Measurements from ENCODE around the gene REG4.

DNA sequence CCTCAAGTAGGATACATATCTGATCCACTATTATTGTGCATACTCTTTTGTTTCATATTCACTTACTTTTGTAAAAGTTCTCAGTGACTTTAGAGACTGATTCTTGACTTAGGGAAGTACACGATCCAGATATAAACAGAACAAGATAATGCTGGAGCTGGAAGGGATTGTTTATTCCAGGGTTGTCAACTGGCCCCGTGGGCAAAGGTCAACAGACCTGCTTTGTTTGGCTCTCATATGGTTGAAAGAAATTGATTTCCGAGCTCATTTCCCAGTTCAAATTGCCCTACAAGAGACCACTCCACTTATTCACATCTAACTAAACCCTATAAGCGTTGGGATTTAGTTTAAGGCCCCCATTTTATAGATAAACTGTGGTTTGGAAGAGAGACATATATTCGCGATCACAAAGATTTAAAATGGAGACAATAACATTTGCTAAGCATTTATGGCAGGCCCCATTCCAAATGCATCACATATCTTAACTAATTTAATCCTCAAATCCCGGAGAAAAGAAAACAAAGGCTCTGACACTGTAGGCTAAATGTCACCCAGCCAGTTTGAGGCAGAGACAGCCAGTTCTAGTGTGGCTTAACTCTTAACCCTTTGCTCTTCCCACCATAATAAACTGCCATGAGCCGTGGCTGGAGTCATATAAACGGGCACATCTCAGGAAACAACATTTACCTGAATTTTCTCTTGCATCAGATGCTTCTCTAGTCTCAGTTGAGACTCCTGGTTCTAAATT lies 20.6 kb downstream of the REG4 start:
- TF ChIP-seq YY1 (IDR thresholded peaks at IDR 0.05): peak; percentile 71
- peak; percentile 28 to 57 for TF ChIP-seq RAD21 (IDR thresholded peaks at IDR 0.05)
- TF ChIP-seq JUND (IDR thresholded peaks at IDR 0.05): peak in 1 of 2 donors; percentile 47
- TF ChIP-seq, protein P1, sequence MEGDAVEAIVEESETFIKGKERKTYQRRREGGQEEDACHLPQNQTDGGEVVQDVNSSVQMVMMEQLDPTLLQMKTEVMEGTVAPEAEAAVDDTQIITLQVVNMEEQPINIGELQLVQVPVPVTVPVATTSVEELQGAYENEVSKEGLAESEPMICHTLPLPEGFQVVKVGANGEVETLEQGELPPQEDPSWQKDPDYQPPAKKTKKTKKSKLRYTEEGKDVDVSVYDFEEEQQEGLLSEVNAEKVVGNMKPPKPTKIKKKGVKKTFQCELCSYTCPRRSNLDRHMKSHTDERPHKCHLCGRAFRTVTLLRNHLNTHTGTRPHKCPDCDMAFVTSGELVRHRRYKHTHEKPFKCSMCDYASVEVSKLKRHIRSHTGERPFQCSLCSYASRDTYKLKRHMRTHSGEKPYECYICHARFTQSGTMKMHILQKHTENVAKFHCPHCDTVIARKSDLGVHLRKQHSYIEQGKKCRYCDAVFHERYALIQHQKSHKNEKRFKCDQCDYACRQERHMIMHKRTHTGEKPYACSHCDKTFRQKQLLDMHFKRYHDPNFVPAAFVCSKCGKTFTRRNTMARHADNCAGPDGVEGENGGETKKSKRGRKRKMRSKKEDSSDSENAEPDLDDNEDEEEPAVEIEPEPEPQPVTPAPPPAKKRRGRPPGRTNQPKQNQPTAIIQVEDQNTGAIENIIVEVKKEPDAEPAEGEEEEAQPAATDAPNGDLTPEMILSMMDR (IDR thresholded peaks at IDR 0.05; ENCODE audit: low read depth, low read length, missing input control): no peak
- TF ChIP-seq REST (IDR thresholded peaks at IDR 0.05): peak; percentile 39
- TF ChIP-seq GABPA (IDR thresholded peaks at IDR 0.05 in 1 of 2, conservative IDR thresholded peaks at IDR 0.05 in 1 of 2): no peak
- TF ChIP-seq EGR1 (IDR thresholded peaks at IDR 0.05; ENCODE audit: low read depth in 2 of 2): peak in 1 of 2 donors; percentile 58
- peak; percentile 53 for TF ChIP-seq MAX (IDR thresholded peaks at IDR 0.05)
- TF ChIP-seq RXRA (IDR thresholded peaks at IDR 0.05): peak; percentile 78 to 80
- TF ChIP-seq SP1 (IDR thresholded peaks at IDR 0.05): peak; percentile 97
- TF ChIP-seq, protein P2, sequence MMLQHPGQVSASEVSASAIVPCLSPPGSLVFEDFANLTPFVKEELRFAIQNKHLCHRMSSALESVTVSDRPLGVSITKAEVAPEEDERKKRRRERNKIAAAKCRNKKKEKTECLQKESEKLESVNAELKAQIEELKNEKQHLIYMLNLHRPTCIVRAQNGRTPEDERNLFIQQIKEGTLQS (IDR thresholded peaks at IDR 0.05): no peak
- peak; percentile 61 for TF ChIP-seq FOXA1 (IDR thresholded peaks at IDR 0.05)

Data from liver (tissue), 3 donors.